GM12878 (cell line): ENCODE data around the gene YIF1A. TPM values are rescaled to one million over a fixed set of nuclear protein-coding genes. Genes with fewer than 3 reads are reported as not detected.

Experiments
- ATAC-seq: fragments of 200-7000 bp; cut with Tn5 transposase; 3 replicates; pipeline ENCODE4 v1.9.1; 2020; ENCODE audit warnings: mild to moderate bottlenecking, moderate library complexity
- BruUV-seq: library from RNA; stranded (reverse); fragments of 400-500 nt; replicated peaks from 2 replicates; lab custom pipeline; 2021; lab: Mats Ljungman, UMichigan
- CTCF ChIA-PET: fragments of 300-600 bp; sonication (Branson Sonifier 250); formaldehyde crosslinking; extraction: SDS; loops from one replicate; lab custom pipeline; 2021; ENCODE audit warnings: inconsistent platforms; lab: Yijun Ruan, JAX
- POLR2A ChIA-PET: fragments of 350-600 bp; formaldehyde crosslinking; extraction: SDS; loops from one replicate; lab custom pipeline; 2021; ENCODE audit warnings: inconsistent platforms; lab: Charles Lee
- RAD21 ChIA-PET: fragments of 300-600 bp; sonication (Branson Sonifier 250); formaldehyde crosslinking; loops from one replicate; lab custom pipeline; 2023; ENCODE audit warnings: antibody characterized with exemption; ENCODE audit not compliant: unreplicated experiment; lab: Charles Lee
- SMC1A ChIA-PET: fragments of 300-600 bp; sonication (Branson Sonifier 250); formaldehyde crosslinking; loops from one replicate; lab custom pipeline; 2023; ENCODE audit not compliant: unreplicated experiment, uncharacterized antibody; lab: Charles Lee
- DNase-seq: peaks from one replicate; pipeline ENCODE4 v3.0.0-alpha.2; 2011; ENCODE audit warnings: low read depth, low spot score
- FAIRE-seq: peaks from 3 replicates; lab custom pipeline; 2011; peaks lifted over from hg19 to GRCh38; lab: Jason Lieb, UNC
- H2AFZ ChIP-seq: 2 replicates; pipeline ENCODE4 v1.6.0; 2011; ENCODE audit warnings: low read depth, low read length, control low read depth; ENCODE audit not compliant: control insufficient read depth
- H3K27ac ChIP-seq: 2 replicates; pipeline ENCODE4 v1.5.1; 2011; ENCODE audit warnings: control low read depth; ENCODE audit not compliant: control insufficient read depth, insufficient read depth
- H3K27me3 ChIP-seq, 2 experiments: replicated peaks in 1 of 2; 2 replicates each; pipeline versions ENCODE4 v1.6.0 to v1.6.1; 2011; ENCODE audit warnings: low read length in 1 of 2; ENCODE audit not compliant: control insufficient read depth in 2 of 2, insufficient read depth in 2 of 2
- H3K36me3 ChIP-seq, 2 experiments: 2 replicates each; pipeline ENCODE4 v1.5.1; 2011; ENCODE audit warnings: low read length in 1 of 2; ENCODE audit not compliant: control insufficient read depth in 2 of 2, insufficient read depth in 2 of 2
- H3K4me1 ChIP-seq: 2 replicates; pipeline ENCODE4 v1.6.1; 2011; ENCODE audit warnings: mild to moderate bottlenecking, low read length, moderate library complexity, mixed read lengths; ENCODE audit not compliant: control insufficient read depth, insufficient read depth
- H3K4me2 ChIP-seq: 2 replicates; pipeline ENCODE4 v1.6.0; 2011; ENCODE audit warnings: control low read depth; ENCODE audit not compliant: control insufficient read depth, insufficient read depth
- H3K4me3 ChIP-seq: fragments of 200-600 bp; sonication (generic); 2 replicates; pipeline ENCODE4 v1.5.1; 2016
- H3K79me2 ChIP-seq: 2 replicates; pipeline ENCODE4 v1.6.0; 2011; ENCODE audit warnings: low read length; ENCODE audit not compliant: control insufficient read depth, insufficient read depth
- H3K9ac ChIP-seq: 2 replicates; pipeline ENCODE4 v1.8.0; 2011; ENCODE audit warnings: low read length, control low read depth, mixed read lengths; ENCODE audit not compliant: control insufficient read depth, insufficient read depth
- H3K9me3 ChIP-seq: replicated peaks from 3 replicates; pipeline ENCODE4 v1.5.1; 2011; ENCODE audit warnings: mild to moderate bottlenecking, low read length; ENCODE audit not compliant: control insufficient read depth, insufficient read depth
- H4K20me1 ChIP-seq: 2 replicates; pipeline ENCODE4 v1.6.0; 2011; ENCODE audit not compliant: control insufficient read depth, insufficient read depth
- CREM ChIP-seq: IDR thresholded peaks from 2 replicates; pipeline ENCODE4 v1.6.1; 2014; ENCODE audit warnings: antibody characterized with exemption, low read depth
- EED ChIP-seq: sonication (generic); IDR thresholded peaks from 2 replicates; pipeline ENCODE4 v1.6.1; 2016; ENCODE audit warnings: antibody characterized with exemption, low read depth
- FOS ChIP-seq: IDR thresholded peaks from 3 replicates; pipeline ENCODE4 v1.6.1; 2011; ENCODE audit warnings: borderline replicate concordance; ENCODE audit not compliant: insufficient read length; ENCODE audit errors: extremely low read depth
- FOXK2 ChIP-seq: fragments of 450-650 bp; IDR thresholded peaks from 2 replicates; pipeline ENCODE4 v1.6.1; 2017; ENCODE audit warnings: mild to moderate bottlenecking, moderate library complexity
- HCFC1 ChIP-seq: fragments of 150-350 bp; IDR thresholded peaks from 2 replicates; pipeline ENCODE4 v1.6.1; 2014; ENCODE audit warnings: low read length
- JUND ChIP-seq: IDR thresholded peaks from 2 replicates; pipeline ENCODE4 v1.6.1; 2012; ENCODE audit warnings: low read depth, mild to moderate bottlenecking, low read length, improper control_type of control experiment, moderate library complexity
- KLF5 ChIP-seq: fragments of 450-650 bp; IDR thresholded peaks from 2 replicates; pipeline ENCODE4 v1.6.1; 2014; ENCODE audit warnings: mild to moderate bottlenecking; ENCODE audit not compliant: partially characterized antibody
- NFIC ChIP-seq: IDR thresholded peaks from 2 replicates; pipeline ENCODE4 v1.6.1; 2012; ENCODE audit warnings: low read depth, mild to moderate bottlenecking, inconsistent platforms, low read length, moderate library complexity
- PML ChIP-seq: IDR thresholded peaks from 2 replicates; pipeline ENCODE4 v1.6.1; 2012; ENCODE audit warnings: low read length, inconsistent platforms
- TAF1 ChIP-seq: IDR thresholded peaks from 2 replicates; pipeline ENCODE4 v1.6.1; 2011; ENCODE audit warnings: mild to moderate bottlenecking, low read depth, low read length, borderline replicate concordance
- ZNF217 ChIP-seq: fragments of 450-650 bp; IDR thresholded peaks from 2 replicates; pipeline ENCODE4 v1.6.1; 2017; ENCODE audit warnings: antibody characterized with exemption, mild to moderate bottlenecking
- WGBS: methylation state at CpG from one replicate; pipeline ENCODE4 v1.1.6; 2016; ENCODE audit warnings: low lambda C conversion rate; ENCODE audit not compliant: insufficient replicate concordance, insufficient coverage; ENCODE audit errors: missing lambda C conversion rate; 5-methylcytosine and 5-hydroxymethylcytosine counted together
- in situ Hi-C: fragments of 300-500 bp; cut with MboI; formaldehyde crosslinking; loops from 9 replicates; pipeline ENCODE4 v1.14.3; 2018; ENCODE audit warnings: mixed read lengths
- intact Hi-C: fragments of 100-400 bp; cut with micrococcal nuclease; formaldehyde crosslinking; loops from one replicate; pipeline ENCODE4 v1.14.2; 2022; ENCODE audit not compliant: unreplicated experiment
- polyA plus RNA-seq, 11 experiments: library from polyadenylated mRNA; depleted of rRNA in 4 of 11; unstranded in 6 of 11; stranded (reverse) in 5 of 11; fragments of >200 nt; fragmentation: Nextera tagmentation in 4 of 11; fragmentation: Illumina TruSeq in 1 of 11; extraction: Ambion mirVana in 4 of 11; extraction: Trizol in 1 of 11; gene quantifications; 1 replicate in 1 of 11; 2 replicates in 10 of 11; pipeline versions ENCODE4 v1.2.1 to v1.2.3, GENCODE V29; 2011 to 2016; ENCODE audit warnings: inconsistent platforms in 2 of 11, missing spikeins in 2 of 11, low read depth in 1 of 11
- total RNA-seq, 4 experiments: library from RNA; depleted of rRNA in 3 of 4; stranded (reverse); fragments of >200 nt in 3 of 4; fragmentation: Illumina TruSeq in 1 of 4; extraction: Trizol in 1 of 4; gene quantifications; 2 replicates each; pipeline versions ENCODE4 v1.2.1 to v1.2.3, GENCODE V29; 2013 to 2021
- TF ChIP-seq, protein P1 (sequence below): fragments of 150-350 bp; IDR thresholded peaks from 2 replicates; pipeline ENCODE4 v1.6.1; 2016; ENCODE audit warnings: low read depth, low read length

YIF1A gene
- total and polyA plus RNA-seq, 10 of the 15 experiments (the other 5 are each of a cell fraction or from before 2014, with no cell fraction given), result 6.6 to 128 (median 71.7) TPM

DNA sequence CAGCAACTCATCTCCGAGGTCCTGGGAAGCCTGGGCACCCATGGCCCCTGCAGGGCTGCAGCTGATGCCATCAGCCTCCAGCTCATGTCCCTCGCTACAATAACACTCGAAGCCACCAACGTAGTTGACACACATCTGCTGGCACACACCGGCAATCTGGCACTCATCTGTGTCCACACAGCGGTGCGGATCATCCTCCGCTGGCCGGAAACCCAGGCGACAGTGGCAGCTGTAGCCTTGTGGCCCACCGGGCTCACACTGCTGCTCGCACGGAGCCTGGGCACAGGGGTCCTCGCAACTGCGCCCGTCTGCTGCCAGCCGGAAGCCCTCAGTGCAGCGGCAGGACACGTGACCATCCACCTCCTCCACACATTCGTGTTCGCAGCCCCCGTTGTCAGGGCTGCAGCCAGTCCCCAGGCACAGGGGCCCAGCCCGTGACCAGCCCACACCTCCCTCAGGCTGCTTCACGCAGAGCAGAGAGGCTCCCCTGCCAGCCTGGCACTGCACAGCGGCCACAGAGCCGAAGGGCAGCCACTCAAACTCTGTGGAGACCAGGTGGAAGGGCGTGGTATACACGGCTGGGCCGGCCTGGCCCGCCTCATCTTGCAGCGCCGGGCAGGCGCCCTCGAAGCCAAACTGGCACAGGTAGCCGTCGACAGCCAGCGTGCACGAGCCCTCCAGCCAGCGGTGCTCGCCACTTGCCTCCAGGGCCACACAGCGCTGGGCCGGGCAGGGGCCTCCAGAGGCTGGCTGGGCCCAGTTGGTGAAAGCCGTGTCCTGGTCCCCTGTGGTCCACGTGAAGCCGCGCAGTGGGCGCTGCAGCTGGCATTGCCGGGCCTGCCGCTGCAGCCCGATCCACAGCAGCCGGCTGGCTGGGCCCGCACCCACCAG is 27.2 kb upstream of the YIF1A start:
- Histone ChIP-seq H3K4me2 (no peak overlapping the region), H3K4me3 (no peak overlapping the region), H3K27me3 (no peaks in the 10 kb centered on the region; a peak in 1 of 4 replicates), H3K36me3 (no peaks in the 10 kb centered on the region), H4K20me1 (no peaks in the 10 kb centered on the region), H3K9ac (no peak overlapping the region), H3K27ac (no peak overlapping the region), H3K9me3 (no peaks in the 10 kb centered on the region; the same call in 2 of the 3 replicates), H3K4me1 (peaks cover 18% of the 10 kb centered on the region), H2AFZ (no peak overlapping the region), H3K79me2 (no peaks in the 10 kb centered on the region)
- DNase-seq (no peak), ATAC-seq (no peak), FAIRE-seq (no peak)
- intact Hi-C loops (no loop called here), in situ Hi-C loops (no loop called here)
- SMC1A ChIA-PET, result interaction anchor here (0.7 kb wide), 1 partner anchor 13 kb away, joined by 3 read pairs; no protein-coding TSS in a partner anchor
- CTCF ChIA-PET, result interaction anchor here (1.5 kb wide), 1 partner anchor 10 kb away, joined by 6 read pairs; no protein-coding TSS in a partner anchor
- TF ChIP-seq HCFC1, result no peak
- POLR2A ChIA-PET, result no interaction called here
- no TSS peak for BruUV-seq
- WGBS, result 85% methylated on average over 51 of the region's 52 CpGs
- RAD21 ChIA-PET, result no interaction called here

DNA sequence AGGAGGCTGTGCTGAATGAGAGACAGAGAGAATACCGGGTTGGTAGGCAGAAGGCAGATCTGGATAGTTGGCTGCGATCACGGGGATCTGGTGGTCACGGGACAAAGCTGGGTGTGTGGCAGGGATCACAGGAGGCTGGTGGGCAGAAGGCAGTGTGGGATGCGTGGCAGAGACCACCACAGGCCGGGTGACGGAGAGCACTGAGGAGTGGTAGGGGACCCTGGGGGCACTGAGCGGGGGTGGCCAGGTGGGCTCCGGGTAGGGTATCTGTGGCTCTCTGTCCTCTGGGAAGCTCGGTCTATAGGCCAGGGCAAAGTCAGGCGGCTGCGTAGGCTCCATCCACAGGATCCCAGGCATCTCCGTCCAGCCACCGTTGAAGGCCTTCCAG is 26.5 kb upstream of the YIF1A start:
- DNase-seq, result no peak
- SMC1A ChIA-PET, result interaction anchor here (0.7 kb wide), 1 partner anchor 14 kb away, joined by 3 read pairs; no protein-coding TSS in a partner anchor
- no peaks in the 10 kb centered on the region; the same call in 2 of the 3 replicates for H3K9me3 ChIP-seq
- in situ Hi-C loops (no loop called here), intact Hi-C loops (no loop called here)
- no peak overlapping the region for H2AFZ ChIP-seq
- no peak for FAIRE-seq
- WGBS, result 68% methylated on average over 14 of the region's 14 CpGs
- H3K27me3 ChIP-seq, result no peaks in the 10 kb centered on the region; a peak in 1 of 4 replicates
- POLR2A ChIA-PET, result no interaction called here
- H3K36me3 ChIP-seq, result no peaks in the 10 kb centered on the region
- CTCF ChIA-PET, result interaction anchor here (0.9 kb wide), 1 partner anchor 71 kb away, joined by 3 read pairs; no protein-coding TSS in a partner anchor
- no peak for ATAC-seq
- H3K9ac ChIP-seq, result no peak overlapping the region
- peaks cover 18% of the 10 kb centered on the region for H3K4me1 ChIP-seq
- H3K79me2 ChIP-seq, result no peaks in the 10 kb centered on the region
- no peaks in the 10 kb centered on the region for H4K20me1 ChIP-seq
- no peak overlapping the region for H3K27ac ChIP-seq
- RAD21 ChIA-PET, result no interaction called here
- no TSS peak for BruUV-seq
- no peak overlapping the region for H3K4me2 ChIP-seq
- H3K4me3 ChIP-seq, result no peak overlapping the region
- TF ChIP-seq FOS (no peak), EED (no peak), PML (no peak), KLF5 (no peak), NFIC (no peak), ZNF217 (no peak), JUND (no peak), FOXK2 (no peak), CREM (no peak), TAF1 (no peak)
- TF ChIP-seq, protein P1, sequence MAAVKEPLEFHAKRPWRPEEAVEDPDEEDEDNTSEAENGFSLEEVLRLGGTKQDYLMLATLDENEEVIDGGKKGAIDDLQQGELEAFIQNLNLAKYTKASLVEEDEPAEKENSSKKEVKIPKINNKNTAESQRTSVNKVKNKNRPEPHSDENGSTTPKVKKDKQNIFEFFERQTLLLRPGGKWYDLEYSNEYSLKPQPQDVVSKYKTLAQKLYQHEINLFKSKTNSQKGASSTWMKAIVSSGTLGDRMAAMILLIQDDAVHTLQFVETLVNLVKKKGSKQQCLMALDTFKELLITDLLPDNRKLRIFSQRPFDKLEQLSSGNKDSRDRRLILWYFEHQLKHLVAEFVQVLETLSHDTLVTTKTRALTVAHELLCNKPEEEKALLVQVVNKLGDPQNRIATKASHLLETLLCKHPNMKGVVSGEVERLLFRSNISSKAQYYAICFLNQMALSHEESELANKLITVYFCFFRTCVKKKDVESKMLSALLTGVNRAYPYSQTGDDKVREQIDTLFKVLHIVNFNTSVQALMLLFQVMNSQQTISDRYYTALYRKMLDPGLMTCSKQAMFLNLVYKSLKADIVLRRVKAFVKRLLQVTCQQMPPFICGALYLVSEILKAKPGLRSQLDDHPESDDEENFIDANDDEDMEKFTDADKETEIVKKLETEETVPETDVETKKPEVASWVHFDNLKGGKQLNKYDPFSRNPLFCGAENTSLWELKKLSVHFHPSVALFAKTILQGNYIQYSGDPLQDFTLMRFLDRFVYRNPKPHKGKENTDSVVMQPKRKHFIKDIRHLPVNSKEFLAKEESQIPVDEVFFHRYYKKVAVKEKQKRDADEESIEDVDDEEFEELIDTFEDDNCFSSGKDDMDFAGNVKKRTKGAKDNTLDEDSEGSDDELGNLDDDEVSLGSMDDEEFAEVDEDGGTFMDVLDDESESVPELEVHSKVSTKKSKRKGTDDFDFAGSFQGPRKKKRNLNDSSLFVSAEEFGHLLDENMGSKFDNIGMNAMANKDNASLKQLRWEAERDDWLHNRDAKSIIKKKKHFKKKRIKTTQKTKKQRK, result no peak
